HG02610 (cell line): ENCODE results near the gene BANF1.
"Not testable (repeated sequence)": the region's sequence is repeated elsewhere in the genome, so short reads cannot be mapped to it uniquely, and the experiment has no call there.

Source experiments
- ATAC-seq: cut with Tn5 transposase; IDR thresholded peaks from one replicate; pipeline ENCODE4 v1.9.1; 2021; ENCODE audit warnings: mild to moderate bottlenecking, moderate library complexity; ENCODE audit not compliant: unreplicated experiment

BANF1 gene

DNA sequence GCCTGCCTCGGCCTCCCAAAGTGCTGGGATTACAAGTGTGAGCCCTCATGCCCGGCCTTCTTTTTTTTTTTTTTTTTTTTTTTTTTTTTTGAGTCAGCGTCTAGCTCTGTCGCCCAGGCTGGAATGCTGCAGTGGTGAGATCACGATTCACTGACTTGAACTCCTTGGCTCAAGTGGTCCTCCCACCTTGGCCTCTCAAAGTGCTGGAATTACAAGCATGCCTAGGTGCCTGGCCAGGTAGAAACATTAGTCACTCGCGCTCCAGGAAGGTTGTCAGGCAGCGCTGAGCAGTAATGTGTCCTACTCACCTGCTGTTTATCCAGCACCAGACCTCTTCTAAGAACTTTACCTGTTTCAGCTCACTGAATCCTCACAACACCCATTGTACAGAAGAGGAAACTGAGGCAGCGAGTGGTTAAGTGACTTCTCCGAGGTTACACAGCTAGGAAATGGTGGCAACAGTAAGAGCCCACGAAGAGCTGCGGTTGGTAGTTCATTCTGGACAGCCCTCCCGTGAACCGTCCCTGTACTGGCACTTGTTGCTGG is 9.0 kb downstream of the BANF1 start:
- ATAC-seq: no peak

- no peak for ATAC-seq
Measured at GRCh38 chr11:66011785-66012303, 9.5 kb downstream of the BANF1 start, which contains the start of gene CST6. Gene CST6 (plus strand): TSS chr11:66012008. CDS start chr11:66012045, 37 bp downstream.

DNA sequence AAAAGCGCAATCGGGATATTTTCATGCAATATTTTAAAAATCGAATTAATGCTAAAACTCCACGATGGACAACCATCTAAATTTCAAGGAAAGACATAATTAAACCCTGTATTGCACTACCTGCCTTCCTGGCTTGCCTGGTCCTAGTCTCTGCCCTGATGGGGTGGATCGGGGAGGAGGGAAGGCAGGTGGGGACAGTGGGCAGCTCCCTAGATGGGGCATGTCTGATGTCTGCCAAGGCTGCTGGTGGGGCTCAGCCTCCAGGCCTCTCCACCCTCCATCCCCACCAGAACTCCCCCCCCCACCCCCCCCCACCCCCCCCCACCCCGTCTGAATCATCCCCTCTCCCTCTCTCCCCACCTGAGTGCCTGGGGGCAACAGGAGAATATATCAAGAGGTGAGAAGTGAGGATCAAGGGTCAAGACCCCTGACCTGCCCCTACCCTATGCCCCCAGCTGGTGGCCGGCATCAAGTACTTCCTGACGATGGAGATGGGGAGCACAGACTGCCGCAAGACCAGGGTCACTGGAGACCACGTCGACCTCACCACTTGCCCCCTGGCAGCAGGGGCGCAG is 10.2 kb downstream of the BANF1 start:
- ATAC-seq: no peak

- no peak for ATAC-seq
Measured at GRCh38 chr11:66012946-66013761, 10.9 kb downstream of the BANF1 start.

GRCh38 chr11:66013762-66014100 is 11.4 kb downstream of the BANF1 start:
- ATAC-seq: no peak

DNA sequence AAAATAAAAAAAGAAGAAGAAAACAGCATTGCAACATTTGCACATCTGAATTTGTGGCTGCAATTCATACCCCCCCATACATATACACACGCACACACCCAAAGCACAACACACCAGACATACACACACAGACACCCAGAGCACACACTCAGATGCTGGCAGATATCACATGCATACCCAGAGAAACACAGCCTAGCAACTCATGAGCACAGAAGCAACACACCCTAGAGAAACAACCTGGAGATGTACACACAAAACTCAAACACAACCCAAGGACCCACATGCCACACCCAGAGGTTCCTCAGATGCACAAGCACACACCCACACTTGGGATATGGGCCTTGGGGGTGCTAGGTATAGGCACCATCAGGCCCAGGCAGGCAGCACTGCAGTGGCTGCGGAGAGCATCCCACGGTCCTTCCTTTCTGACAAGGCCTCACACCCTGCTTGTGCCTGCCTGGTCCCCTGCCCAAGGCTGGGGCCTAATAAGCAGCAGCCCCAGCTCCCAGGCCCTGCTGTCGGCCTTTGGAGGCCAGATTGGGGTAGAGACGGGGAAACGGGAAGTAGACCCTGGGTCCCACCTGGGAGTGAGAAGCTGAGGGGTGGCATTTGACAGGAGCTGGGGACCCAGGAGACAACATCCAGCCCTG is 12.6 kb downstream of the BANF1 start:
- ATAC-seq: no peak

- no peak for ATAC-seq
Measured at GRCh38 chr11:66015454-66015881, 13.2 kb downstream of the BANF1 start.

DNA sequence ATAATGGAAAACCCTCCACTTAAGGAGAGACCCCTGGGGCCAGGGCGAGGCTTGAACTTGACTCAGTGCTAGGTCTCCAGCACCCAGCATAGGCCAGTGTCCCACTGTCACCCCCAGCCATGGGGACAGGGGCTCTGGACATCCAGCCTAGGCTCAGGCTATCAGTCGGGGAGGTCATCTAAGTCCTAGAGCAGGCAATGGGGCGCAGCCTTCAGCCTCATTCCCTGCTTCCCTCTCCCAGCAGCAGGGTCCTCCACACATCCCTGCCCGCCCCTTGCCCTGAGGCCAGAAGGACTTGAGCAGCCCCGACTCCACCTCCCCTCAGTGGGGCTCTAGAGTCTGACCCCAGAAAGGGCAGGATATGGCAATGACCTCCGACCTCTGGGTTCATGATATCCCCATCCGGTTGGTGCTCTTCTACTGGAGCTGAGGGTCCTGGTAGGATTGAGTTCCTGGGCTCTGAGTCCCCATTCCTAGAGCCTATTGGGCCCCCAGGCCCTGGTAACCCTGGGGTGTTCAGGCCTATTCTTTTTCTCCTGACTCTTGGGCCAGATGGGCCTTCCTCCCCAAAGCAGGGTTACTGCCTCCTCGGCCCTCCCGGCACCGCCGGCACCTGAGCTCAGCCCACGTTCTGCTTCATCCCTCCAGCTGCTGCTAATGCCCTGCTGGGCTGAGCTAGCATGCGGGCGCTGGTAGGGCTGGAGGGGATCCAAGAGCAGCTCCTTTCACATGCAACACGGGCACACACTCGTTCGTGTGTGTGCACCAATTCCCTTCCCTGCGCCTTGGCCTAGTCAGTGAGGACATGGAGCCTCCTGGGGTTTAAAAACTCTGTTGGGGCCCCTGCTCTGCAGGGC is 13.9 kb downstream of the BANF1 start:
- ATAC-seq: no peak

DNA sequence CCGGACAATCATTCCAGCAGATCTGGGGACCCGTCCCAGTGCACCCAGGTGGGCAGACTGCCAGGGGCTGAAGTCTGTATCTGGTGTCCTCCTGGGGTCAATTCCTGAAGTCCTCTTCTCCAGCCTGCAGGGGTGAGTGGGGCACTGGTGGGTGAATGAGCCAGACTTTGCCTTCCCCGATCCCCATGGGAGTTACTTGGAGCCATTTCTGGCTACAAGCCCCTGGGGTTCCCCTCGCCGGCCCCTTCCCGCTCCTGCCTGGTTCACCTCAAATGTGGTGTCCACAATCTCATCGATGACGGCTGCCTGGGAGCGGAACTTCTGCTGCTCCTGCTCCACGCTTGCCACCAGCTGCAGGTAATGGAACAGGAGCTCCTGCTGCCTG is 14.5 kb downstream of the BANF1 start:
- no peak for ATAC-seq

- ATAC-seq: no peak
Measured at GRCh38 chr11:66017321-66017720, 15.0 kb downstream of the BANF1 start.

DNA sequence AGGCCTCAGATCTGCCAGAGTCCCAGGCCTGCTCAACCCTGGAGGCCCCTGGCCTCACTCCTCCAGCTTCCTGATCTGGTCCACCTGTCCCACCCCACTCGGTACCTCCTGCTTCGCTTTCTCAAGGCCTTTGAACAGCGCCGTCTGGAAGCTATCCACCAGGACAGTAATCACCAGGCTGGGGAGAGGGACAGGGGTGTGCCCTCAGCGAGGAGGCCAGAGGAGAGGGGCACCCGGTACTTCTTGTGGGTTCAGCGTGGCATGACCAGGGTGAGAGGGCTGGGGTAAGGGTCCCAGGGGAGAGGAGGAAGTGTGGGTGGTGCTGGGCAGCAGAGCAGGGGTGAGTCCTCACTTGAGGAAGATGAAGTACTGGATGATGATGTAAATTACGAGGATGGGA is 17.9 kb downstream of the BANF1 start:
- no peak for ATAC-seq

DNA sequence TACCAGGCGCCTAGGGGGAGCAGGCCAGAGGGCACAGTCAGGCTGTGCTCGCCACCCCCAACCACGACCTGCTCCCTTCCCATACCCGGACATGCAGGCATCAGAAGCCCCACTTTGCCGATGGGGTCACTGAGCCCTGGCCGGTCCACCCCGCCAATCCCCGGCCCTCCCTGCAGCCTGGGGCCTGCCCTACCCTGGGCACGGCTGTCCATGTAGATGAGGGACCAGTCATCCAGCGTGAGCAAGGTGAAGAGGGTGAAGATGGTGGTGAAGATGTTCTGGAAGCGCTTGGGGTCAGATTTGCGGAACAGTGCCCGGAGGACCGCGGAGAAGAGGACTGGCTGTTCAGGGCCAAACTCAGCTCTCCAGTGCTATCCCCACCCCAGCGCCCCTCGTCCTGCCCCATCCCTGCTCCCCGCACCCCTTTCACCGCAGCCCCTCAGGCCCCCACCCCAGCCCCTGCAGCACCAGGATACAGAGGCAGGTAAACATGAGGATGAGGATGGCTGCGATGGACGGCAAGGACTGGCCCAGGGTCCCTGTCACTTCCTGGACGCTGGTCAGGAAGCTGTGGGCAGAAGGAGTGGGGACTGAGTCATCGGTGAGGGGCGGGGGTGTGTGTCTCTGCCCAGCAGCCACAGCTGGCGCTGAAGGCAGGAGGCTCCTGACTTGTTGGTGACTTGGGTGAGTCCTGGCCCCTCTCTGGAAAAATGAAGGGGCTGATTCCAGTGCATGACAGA is 18.5 kb downstream of the BANF1 start:
- no peak for ATAC-seq

DNA sequence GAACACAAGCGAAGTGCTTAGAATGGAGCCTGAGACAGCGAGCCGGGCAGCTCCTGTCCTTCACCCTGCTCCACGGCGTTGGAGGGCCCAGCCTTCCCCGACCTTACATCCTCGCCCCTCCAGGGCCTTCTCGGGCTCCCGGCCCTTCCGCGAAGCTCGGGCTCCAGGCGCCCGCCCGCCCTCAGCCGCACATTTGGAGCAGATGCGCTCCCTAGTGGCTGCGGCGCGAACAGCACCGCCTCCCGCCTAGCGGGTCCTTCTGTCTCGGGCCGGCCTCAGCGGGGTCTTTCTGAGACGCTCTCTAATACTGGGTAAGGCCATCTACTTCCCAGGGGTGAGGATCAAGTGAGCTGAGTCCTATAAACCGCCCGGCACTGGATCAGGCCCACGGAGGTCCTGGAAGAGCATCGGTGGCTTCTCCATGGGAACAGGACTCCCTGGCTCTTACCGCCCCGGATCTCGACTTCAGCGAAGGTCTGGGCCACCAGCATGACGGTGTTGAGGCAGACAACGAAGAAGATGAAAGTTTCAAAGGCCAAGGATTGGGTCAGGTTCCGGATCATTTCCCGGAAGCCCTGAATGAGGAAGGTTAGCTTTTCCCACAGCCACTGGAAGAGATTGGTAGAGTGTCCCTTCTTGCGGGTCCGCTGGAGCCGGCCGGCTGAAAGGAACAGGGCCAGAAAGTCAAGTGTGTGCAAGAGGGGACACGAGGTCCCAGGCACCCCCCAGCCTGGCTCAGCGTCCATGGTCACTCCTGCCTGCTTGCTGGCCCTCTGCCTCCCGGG is 20.3 kb downstream of the BANF1 start:
- no peak for ATAC-seq

DNA sequence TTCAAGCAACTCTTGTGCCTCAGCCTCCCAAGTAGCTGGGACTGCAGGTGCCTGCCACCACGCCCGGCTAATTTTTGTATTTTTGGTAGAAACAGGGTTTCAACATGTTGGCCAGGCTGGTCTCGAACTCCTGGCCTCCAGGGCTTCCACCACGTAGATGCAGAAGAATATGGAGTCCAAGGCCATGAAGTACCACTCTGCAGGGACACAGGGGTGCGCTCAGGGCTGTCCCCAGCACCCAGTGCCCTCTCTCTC is 20.8 kb downstream of the BANF1 start:
- not testable (repeated sequence) for ATAC-seq

DNA sequence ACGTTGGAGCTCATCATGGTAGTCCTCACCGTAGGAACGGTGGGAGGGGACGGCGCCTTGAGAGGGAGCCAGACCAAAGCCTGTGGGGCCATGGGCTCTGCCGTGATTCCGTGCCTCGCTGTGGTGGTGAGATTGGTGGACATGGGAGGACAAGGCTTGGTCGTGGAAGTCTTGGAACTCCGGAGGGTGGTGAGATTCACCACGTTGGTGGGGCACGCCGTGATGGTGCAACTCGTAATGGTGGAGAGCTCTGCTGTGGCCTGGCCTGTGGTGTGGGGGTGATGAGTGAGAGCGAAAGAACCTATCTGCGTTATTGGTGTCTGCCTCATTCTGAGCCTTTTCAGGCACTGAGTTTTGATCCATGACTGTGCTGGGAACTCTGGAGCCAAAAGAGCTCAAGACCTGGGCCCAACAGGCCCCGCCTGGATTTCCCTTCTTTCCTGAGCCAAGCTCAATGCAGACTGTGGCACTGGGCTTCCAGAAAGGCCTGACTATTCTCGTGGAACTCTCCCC is 23.8 kb downstream of the BANF1 start, which contains the start of gene CATSPER1:
Gene CATSPER1, minus strand, starts transcription at position 463 of the 513 bp plus-strand sequence. Its CDS starts 100 bp downstream, at position 363.
- ATAC-seq: no peak

DNA sequence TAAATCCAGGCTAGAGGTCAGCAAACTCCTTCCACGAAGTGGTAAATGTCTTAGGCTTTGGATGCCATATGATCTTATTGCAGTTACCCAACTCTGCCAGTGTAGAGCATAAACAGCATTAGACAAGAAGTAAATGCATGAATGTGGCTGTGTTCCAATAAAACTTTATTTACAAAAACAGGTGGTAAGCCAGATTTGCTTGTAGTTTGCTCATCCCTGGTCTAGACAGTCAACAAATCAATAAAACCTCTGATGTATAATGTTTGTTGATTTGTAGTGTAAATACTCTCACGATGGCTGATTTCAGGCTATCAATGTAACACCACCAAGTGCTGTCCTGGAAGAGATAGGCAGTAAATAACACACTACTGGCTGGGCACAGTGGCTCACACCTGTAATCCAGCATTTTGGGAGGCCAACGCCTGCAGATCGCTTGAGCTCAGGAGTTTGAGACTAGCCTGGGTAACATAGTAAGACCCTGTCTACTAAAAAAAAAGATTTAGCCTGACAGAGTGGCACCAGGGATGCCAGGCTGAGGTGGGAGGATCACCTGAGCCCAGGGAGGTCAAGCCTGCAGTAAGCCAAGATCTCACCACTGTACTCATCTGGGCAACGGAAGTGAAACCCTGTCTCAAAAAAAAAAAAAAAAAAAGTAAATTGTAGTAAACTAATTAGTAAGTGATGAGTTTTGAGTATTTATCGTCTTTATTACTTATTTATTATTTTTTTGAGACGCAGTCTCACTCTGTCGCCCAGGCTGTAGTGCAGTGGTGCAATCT is 30.8 kb downstream of the BANF1 start:
- no peak for ATAC-seq

DNA sequence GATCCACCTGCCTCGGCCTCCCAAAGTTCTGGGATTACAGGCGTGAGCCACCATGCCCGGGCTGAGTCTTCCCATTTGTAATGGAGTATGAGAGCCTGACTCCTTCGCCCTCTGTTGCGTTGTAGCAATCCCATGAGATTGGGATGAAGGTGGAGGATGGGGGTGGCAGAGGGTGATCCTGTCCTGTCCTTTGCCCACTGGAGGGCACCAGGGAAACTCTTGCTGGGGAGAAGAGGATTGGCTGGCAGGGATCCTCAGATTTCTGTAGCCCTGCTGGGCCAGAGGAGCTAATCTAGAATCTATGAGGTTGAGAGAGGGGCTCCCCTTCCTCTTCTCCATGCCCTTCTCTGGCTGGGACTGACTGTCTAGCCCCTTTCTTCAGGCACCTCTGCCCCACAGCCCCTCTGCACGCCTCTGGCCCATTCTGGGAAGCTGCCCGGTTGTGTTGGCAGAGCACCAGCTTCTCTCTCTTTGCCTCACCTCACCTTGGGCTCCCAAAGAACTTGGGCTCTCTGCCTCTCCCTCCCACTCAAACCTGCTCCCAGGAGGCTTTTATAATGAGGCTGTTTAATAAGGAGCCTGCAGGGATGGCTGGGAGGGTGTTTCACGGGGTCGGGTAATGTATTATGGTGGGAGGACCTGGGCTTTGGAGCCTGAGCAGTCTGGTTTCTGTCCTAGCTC is 33.5 kb downstream of the BANF1 start:
- no peak for ATAC-seq

GRCh38 chr11:66036334-66036710 is 34.0 kb downstream of the BANF1 start:
- ATAC-seq: no peak
